HG03442 (cell line): ENCODE measurements around the gene SPATS2.
A peak's percentile ranks its signal among the peaks of the same experiment; 100 is the strongest.
"Not testable (repeated sequence)": the region's sequence is repeated elsewhere in the genome, so short reads cannot be mapped to it uniquely, and the experiment has no call there.

Experiments used
- ATAC-seq: cut with Tn5 transposase; IDR thresholded peaks from one replicate; pipeline ENCODE4 v1.9.1; 2021; ENCODE audit warnings: mild to moderate bottlenecking, moderate library complexity; ENCODE audit not compliant: unreplicated experiment

The SPATS2 gene

DNA sequence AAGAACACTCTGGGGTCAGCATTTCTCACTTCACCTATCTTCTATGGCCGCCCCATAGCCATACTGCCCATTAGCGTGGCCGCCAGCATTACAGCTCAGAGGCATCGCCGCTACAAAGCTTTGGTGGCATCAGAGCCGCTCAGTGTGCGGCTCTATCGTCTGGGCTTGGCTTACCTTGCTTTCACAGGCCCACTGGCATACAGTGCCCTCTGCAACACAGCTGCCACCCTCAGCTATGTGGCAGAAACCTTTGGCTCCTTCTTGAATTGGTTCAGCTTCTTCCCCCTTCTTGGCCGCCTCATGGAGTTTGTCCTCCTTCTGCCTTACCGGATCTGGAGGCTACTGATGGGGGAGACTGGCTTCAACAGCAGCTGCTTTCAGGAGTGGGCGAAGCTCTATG, 18.0 kb upstream of the SPATS2 start:
- no peak for ATAC-seq

- ATAC-seq, result no peak
These were observed 14.9 kb upstream of the SPATS2 start for GRCh38 chr12:49352351-49352750.

DNA sequence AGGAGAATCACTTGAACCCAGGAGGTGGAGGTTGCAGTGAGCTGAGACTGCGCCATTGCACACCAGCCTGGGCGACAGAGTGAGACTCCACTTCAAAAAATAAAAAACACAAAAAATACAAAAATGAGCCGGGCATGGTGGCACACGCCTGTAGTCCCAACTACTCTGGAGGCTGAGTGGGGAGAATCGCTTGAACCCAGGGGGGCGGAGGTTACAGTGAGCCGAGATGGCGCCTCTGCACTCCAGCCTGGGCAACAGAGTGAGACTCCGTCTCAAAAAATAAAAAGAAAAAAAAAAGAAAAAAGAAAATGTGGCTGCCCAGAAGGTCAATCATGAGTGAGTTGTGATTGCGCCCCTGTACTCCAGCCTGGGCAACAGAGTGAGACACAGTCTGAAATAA, 11.3 kb upstream of the SPATS2 start:
- ATAC-seq, result no peak

DNA sequence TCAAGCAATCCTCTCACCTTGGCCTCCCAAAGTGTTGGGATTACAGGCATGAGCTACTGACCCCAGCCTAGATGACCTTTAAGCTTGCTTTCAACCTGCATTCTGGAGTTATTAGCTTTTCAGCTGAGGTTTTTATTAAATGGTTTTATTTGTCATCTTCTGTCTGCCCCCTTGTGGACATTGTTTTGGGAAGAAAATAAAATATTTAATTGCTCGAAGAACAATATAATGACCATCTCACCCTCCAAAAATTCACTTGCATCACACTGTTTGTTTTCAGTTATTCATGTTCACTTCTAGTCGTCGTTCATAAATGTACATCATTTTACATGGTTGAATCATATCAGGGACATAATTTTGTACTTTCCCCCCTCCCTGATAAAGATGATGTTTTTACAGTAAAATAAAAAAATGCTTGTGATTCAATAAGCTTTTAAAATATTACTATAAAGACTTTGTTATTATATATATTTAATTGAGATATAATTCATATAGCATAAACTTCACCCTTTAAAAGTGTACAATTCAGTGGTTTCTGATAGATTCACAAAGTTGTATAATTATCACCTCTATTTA, 10.1 kb upstream of the SPATS2 start:
- no peak for ATAC-seq

GRCh38 chr12:49358483-49359141, 8.7 kb upstream of the SPATS2 start:
- peak; percentile 50 for ATAC-seq

GRCh38 chr12:49359671-49360070, 7.6 kb upstream of the SPATS2 start:
- ATAC-seq, result no peak

- ATAC-seq, result no peak
These were observed 5.2 kb upstream of the SPATS2 start for GRCh38 chr12:49362077-49362476.

DNA sequence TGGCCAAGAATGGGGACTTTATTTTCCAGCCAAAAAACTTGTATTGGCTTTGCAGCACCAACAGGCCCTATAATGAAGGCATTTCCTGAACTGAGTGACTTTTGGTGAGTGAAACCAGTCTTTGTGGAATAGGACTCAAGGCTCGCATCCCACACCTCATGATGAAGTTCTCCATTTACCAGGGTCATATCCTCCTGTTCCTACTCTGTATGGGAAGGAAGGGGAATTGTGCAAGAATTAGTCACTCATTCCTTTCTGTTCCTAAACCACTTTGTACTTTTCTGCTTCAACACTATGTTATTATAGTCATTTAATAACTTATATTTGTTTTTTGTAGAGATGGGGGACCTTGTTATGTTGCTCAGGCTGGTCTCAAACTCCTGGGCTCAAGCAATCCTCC, 2.3 kb upstream of the SPATS2 start:
- no peak for ATAC-seq

- ATAC-seq, result no peak
These were observed 1.7 kb upstream of the SPATS2 start for GRCh38 chr12:49365542-49365941.

GRCh38 chr12:49366096-49366651, 1.1 kb upstream of the SPATS2 start:
- no peak for ATAC-seq

DNA sequence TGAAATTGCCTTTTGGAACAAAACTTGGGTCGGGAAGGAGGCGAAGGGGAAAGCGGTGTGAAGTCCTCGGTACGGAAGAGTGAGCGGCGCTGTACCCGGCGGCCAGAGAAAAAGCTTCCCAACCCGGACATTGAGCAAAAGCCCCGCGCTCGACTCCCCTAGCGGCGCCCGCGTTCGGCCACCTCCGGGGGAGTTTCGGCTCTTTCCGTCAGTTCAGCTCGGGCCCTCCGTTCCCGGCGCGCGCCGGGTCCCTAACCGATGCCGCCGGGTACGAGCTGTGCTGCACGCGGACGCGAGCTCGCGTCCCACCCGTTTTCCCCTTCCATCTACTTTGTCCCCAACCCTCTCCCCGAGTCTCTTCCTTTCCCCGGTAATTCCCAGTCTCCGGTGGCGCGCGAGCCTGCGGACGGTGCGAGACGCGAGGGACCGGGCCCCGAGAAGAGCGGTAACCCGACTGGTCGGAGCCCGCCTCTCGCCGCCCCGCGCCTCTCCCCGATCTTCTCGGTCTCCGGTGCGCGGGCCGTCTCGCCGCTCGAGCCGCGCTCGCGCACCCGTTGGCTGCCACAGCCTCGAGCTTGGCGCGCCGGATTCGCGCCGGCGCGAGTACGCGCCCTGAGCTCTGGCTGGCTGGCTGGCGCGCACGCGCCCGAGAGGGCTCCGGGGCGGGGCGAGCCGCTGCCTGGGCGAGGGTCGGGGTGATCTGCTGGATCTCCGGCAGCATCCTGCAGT, 446 bp upstream of the SPATS2 start:
- peak; percentile 68 for ATAC-seq

DNA sequence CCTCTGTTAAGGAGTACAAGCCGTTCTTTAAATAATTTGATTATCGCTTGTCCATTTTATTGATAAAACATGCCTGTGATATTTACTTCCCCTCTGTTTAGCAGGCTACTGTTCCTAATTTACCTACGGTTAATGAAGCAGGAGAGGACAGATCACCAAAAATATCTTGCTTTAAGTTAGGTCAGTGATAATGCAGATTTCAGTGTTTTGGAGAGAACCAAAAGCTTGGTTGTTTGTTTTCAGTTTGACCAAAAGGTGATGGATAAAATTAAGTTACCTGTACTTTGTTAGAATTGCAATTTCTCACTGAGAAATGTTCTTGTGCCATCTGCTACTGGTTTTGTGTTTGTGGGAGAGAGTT, 958 bp downstream of the SPATS2 start:
- no peak for ATAC-seq

DNA sequence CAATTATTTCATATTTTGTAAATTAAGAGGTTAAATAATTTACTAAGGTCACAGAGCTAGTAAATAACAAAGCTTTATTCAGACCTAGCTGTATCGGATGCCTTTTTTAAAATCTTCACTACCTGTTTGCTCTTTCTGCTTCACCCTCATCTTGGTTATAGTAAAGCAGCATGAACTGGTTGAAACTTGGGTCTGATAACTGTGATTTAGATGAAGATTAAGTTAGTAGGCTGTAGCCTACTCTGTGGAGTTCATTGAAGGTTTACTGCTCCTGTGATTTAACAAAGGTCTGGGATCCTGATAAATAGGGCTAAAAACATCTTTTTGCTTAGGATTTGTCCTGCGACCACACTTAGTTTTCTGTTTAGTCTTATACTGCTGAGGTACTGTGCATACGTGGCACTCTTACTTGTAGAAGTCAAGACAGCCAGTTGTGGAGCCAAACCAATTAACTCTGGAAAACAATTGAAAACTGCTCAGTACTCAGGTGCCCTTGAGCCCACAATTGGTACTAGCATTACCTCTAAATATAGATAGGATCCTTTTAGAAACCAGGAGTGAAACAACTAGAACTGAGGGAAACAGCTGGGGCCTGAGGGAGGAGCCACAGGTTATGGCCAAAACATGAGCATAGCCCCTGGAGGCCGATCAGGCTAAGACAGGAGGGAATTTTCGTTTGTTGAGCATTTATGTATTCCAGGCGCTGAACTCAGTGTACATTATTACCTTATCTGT, 2.3 kb downstream of the SPATS2 start:
- ATAC-seq, result peak; percentile 28

DNA sequence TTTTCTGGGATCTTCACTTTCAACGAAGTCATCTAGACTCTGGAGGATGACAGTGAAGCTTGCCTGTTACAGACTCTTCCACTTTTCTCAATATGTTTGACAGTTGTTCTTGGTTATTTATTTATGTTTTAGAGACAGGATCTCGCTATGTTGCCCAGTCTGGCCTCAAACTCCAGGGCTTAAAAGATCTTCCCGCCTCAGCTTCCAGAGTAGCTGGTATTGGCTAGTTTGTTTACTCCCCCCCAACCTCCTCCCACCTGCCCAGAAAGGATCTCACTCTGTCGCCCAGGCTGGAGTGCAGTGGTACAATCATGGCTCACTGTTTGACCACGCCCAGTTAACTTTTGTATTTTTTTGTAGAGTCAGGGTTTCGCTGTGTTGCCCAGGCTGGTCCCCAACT, 3.3 kb downstream of the SPATS2 start:
- no peak for ATAC-seq

DNA sequence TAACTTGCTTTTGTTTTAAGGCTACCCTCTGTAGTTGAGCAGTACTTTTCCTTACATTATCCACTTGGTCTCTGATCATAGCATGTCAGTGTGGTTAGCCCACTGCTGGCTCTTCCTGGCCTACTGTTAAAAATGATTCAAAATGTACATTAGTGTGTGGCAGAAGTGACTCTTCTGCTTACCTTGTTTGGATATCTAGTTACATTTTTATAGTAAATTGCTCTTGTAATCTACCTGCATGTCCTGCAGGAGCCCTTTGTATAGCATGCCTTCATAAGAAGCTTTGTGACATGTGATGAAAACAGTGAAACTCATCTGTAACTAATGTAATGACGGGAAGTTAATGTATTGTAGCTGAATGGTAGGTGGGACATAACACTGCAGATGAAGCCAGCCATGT, 8.1 kb downstream of the SPATS2 start:
- ATAC-seq, result no peak

GRCh38 chr12:49377386-49377785, 10.1 kb downstream of the SPATS2 start:
- ATAC-seq, result no peak

- ATAC-seq, result not testable (repeated sequence)
These were observed 12.9 kb downstream of the SPATS2 start for GRCh38 chr12:49380184-49380583.

DNA sequence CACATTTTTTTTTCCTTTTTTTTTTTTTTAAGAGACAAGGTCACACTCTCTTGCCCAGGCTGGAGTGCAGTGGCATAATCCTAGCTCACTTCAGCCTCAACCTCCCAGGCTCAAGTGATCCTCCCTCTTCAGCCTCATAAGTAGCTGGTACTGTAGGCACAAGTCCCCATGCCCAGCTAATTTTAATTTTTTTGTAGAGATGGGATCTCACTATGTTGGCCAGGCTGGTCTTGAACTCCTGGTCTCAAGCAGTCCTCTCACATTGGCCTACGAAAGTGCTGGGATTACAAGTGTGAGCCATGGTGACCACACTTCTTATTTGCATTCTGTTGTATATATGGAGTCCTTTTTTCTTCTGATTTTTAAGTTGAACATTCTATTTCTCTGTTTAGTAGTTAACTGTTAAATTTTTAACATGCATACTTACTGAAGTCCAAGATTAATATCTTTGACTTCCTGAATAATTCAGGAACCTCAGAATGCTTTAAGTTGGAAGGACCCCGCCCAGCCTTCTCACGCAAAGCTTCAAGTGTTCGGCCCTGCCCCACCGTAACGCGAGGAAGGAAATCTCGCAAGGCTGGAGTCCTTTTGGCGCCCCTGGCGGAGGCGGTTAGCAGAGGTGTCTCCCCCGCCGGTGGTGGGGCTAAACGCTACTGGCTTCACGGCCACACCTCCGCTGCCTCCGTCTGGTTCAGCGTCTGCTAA, 21.6 kb downstream of the SPATS2 start:
- no peak for ATAC-seq

DNA sequence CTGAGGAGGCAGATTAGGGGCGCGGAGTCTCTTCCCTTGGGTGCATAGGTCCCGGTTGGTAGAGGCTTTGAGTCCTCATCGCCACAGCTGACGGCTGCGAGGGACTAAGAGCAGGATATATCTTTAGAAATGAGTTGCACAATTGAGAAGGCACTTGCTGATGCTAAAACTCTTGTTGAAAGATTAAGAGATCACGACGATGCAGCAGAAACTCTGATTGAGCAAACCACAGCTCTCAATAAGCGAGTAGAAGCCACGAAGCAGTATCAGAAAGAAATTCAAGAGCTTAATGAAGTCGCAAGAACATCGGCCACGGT, 22.1 kb downstream of the SPATS2 start:
- no peak for ATAC-seq

DNA sequence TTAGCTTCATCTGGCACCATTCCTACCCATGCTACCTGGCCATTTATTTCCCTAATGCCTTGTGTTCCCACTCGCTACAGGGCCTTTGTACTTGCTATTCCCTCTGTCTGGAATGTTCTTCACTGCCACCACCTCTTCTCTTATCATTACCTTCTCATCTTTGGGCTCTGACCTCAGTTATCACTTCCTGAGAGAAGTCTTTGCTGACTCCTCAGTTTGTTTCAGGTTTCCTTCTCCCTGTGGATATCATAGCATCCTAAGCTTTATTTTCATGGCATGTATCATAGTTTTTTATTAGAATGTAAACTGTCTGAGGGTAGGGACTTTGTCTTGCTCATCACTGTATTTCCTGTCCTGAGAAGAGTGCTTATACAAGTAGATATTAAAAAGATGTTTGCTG, 29.7 kb downstream of the SPATS2 start:
- ATAC-seq, result no peak

GRCh38 chr12:49400304-49400703, 33.0 kb downstream of the SPATS2 start:
- ATAC-seq, result no peak
